ENCODE results near the gene TGFBR3. TPM values are rescaled to one million over a fixed set of nuclear protein-coding genes. Genes with fewer than 3 reads are reported as not detected.

The TGFBR3 gene
- total RNA-seq, 1 donor: 32.2 TPM

DNA sequence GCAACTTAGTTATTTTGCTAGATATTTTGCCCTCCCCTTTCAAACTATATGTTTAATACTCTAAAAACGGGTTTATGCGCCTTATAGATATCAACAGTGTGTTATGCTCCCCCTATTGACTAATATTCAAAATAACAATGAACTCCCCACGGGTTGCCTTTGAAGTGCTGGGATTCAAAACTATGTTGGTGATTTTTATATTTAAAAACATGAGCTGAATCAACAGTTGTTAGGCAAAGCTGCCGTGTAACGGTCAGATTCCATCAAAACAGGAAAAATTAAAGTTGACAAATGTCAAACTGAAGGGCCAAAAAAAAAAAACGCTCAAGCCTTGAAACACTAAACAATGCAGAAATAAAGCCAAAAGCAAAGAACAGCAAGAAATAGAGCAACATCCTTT, 2.5 kb downstream of the TGFBR3 start:
- H2AFZ ChIP-seq (ENCODE audit: low read length): no peak overlapping the region
- TF ChIP-seq, protein P1, sequence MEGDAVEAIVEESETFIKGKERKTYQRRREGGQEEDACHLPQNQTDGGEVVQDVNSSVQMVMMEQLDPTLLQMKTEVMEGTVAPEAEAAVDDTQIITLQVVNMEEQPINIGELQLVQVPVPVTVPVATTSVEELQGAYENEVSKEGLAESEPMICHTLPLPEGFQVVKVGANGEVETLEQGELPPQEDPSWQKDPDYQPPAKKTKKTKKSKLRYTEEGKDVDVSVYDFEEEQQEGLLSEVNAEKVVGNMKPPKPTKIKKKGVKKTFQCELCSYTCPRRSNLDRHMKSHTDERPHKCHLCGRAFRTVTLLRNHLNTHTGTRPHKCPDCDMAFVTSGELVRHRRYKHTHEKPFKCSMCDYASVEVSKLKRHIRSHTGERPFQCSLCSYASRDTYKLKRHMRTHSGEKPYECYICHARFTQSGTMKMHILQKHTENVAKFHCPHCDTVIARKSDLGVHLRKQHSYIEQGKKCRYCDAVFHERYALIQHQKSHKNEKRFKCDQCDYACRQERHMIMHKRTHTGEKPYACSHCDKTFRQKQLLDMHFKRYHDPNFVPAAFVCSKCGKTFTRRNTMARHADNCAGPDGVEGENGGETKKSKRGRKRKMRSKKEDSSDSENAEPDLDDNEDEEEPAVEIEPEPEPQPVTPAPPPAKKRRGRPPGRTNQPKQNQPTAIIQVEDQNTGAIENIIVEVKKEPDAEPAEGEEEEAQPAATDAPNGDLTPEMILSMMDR (IDR thresholded peaks at IDR 0.05; ENCODE audit: extremely low read depth, low read depth, low read length): peak; percentile 53
- H3K27ac ChIP-seq (ENCODE audit: low read depth, low read length): no peak overlapping the region
- H3K27me3 ChIP-seq (ENCODE audit: insufficient read depth, low read length): no peaks in the 10 kb centered on the region
- H3K9me3 ChIP-seq (ENCODE audit: low read depth, low read length): no peaks in the 10 kb centered on the region
- H3K4me2 ChIP-seq (ENCODE audit: insufficient read depth, low read length): peak overlapping the region; percentile 44
- H3K4me3 ChIP-seq (ENCODE audit: insufficient read depth, low read length): no peak overlapping the region
- peak; percentile 90 for DNase-seq (ENCODE audit: insufficient read length, low spot score, missing footprints)
- no peaks in the 10 kb centered on the region for H3K36me3 ChIP-seq (ENCODE audit: insufficient read depth, low read length)
- H3K79me2 ChIP-seq (ENCODE audit: insufficient read depth, low read length): peaks cover 49% of the 10 kb centered on the region
- H3K4me1 ChIP-seq (ENCODE audit: insufficient read depth, low read length): peaks cover 9% of the 10 kb centered on the region
- no peaks in the 10 kb centered on the region for H4K20me1 ChIP-seq (ENCODE audit: insufficient read depth, low read length)

DNA sequence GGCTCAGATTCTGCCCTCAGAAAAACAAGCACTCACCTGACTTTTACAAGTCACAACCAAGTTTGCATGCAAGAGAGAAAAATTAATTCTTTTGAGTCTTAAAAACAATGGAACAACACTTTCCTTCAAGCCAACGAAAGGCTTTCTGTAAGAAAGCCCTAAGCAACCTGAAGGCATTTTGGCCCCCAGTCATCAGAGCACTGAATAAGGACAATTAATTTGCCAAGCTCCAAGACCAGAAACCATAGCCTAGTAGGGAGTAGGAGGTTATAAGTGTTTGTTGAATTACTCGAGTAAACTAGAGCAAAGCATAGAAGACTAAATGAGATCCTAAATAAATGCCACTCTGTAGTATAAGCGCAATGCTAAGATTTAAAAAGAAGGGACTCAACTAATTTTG, 4.7 kb downstream of the TGFBR3 start:
- H3K79me2 ChIP-seq (ENCODE audit: insufficient read depth, low read length): peaks cover 69% of the 10 kb centered on the region
- no peaks in the 10 kb centered on the region for H3K9me3 ChIP-seq (ENCODE audit: low read depth, low read length)
- no peak overlapping the region for H3K27ac ChIP-seq (ENCODE audit: low read depth, low read length)
- H3K27me3 ChIP-seq (ENCODE audit: insufficient read depth, low read length): no peaks in the 10 kb centered on the region
- H3K4me2 ChIP-seq (ENCODE audit: insufficient read depth, low read length): no peak overlapping the region
- TF ChIP-seq, protein P1 (IDR thresholded peaks at IDR 0.05; ENCODE audit: extremely low read depth, low read depth, low read length): no peak
- no peaks in the 10 kb centered on the region for H3K36me3 ChIP-seq (ENCODE audit: insufficient read depth, low read length)
- H4K20me1 ChIP-seq (ENCODE audit: insufficient read depth, low read length): peaks cover 7% of the 10 kb centered on the region
- no peak overlapping the region for H3K4me3 ChIP-seq (ENCODE audit: insufficient read depth, low read length)
- peaks cover 19% of the 10 kb centered on the region for H3K4me1 ChIP-seq (ENCODE audit: insufficient read depth, low read length)
- no peak for DNase-seq (ENCODE audit: insufficient read length, low spot score, missing footprints)
- no peak overlapping the region for H2AFZ ChIP-seq (ENCODE audit: low read length)

DNA sequence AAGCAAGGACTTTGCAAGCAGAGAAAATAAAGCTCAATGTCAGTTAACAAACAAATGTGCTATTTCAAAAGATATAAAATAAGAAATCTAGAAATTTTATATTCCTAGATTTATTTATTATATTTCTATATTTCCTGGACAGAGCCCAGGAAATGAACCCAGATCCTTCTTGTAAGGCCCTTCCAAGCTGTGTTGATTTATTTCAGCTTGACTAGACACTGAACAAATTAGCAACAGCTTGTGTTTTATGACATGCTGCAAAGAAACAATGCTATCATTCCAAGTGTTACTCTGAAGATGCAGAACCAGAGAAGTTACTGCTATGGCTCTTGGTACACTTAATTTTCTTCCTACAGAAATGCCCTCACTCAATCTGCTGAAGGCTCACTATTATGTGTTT, 6.2 kb downstream of the TGFBR3 start:
- peaks cover 22% of the 10 kb centered on the region for H3K4me1 ChIP-seq (ENCODE audit: insufficient read depth, low read length)
- peak; percentile 25 for DNase-seq (ENCODE audit: insufficient read length, low spot score, missing footprints)
- H3K27ac ChIP-seq (ENCODE audit: low read depth, low read length): no peak overlapping the region
- no peak overlapping the region for H2AFZ ChIP-seq (ENCODE audit: low read length)
- no peaks in the 10 kb centered on the region for H3K9me3 ChIP-seq (ENCODE audit: low read depth, low read length)
- H3K4me2 ChIP-seq (ENCODE audit: insufficient read depth, low read length): no peak overlapping the region
- H4K20me1 ChIP-seq (ENCODE audit: insufficient read depth, low read length): peaks cover 9% of the 10 kb centered on the region
- H3K4me3 ChIP-seq (ENCODE audit: insufficient read depth, low read length): no peak overlapping the region
- H3K27me3 ChIP-seq (ENCODE audit: insufficient read depth, low read length): no peaks in the 10 kb centered on the region
- H3K36me3 ChIP-seq (ENCODE audit: insufficient read depth, low read length): no peaks in the 10 kb centered on the region
- TF ChIP-seq, protein P1 (IDR thresholded peaks at IDR 0.05; ENCODE audit: extremely low read depth, low read depth, low read length): no peak
- peaks cover 79% of the 10 kb centered on the region for H3K79me2 ChIP-seq (ENCODE audit: insufficient read depth, low read length)

DNA sequence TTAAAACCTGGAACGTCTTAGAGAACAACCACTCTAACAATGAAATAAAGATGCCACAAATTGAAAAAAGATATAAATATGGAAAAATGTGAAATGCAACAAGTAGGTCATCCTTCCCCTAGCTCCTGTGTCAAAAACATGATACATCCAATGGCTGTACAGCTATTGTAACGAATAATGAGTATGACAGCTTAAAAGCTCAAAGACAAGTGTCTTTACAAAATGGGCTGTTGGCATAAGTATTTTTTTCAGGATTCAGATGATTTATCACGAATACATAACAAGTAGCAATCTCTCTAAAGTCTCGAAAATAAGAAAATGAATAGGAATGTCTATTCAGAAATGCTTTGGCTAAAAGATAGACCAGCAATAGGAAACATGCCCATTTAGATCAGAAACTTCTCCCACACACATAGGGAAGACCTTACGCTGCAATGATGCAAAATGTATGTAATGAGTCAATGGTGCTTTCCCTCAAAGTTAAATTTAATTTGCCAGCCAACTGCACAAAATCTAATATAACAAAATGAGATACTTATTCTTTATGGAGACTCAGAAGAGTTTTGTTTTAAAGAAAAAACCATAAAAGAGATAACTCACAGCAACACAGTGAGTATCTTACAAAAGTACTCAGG, 8.3 kb downstream of the TGFBR3 start:
- no peak for DNase-seq (ENCODE audit: insufficient read length, low spot score, missing footprints)
- H3K4me3 ChIP-seq (ENCODE audit: insufficient read depth, low read length): no peak overlapping the region
- peaks cover 74% of the 10 kb centered on the region for H3K79me2 ChIP-seq (ENCODE audit: insufficient read depth, low read length)
- H3K27me3 ChIP-seq (ENCODE audit: insufficient read depth, low read length): no peaks in the 10 kb centered on the region
- no peak overlapping the region for H3K4me2 ChIP-seq (ENCODE audit: insufficient read depth, low read length)
- peaks cover 11% of the 10 kb centered on the region for H4K20me1 ChIP-seq (ENCODE audit: insufficient read depth, low read length)
- no peaks in the 10 kb centered on the region for H3K9me3 ChIP-seq (ENCODE audit: low read depth, low read length)
- H2AFZ ChIP-seq (ENCODE audit: low read length): no peak overlapping the region
- TF ChIP-seq, protein P1 (IDR thresholded peaks at IDR 0.05; ENCODE audit: extremely low read depth, low read depth, low read length): no peak
- H3K36me3 ChIP-seq (ENCODE audit: insufficient read depth, low read length): no peaks in the 10 kb centered on the region
- no peak overlapping the region for H3K27ac ChIP-seq (ENCODE audit: low read depth, low read length)
- peaks cover 15% of the 10 kb centered on the region for H3K4me1 ChIP-seq (ENCODE audit: insufficient read depth, low read length)
